Activated CD8-positive, alpha-beta T cell treated with anti-CD3 and anti-CD28 coated beads for 36 hours (primary cell): ENCODE measurements around the gene EGR2. TPM values are rescaled to one million over a fixed set of nuclear protein-coding genes. Genes with fewer than 3 reads are reported as not detected.

Experiments used
- ATAC-seq: fragments of 200-7000 bp; cut with Tn5 transposase; one replicate; pipeline ENCODE4 v1.10.0; 2021; ENCODE audit warnings: mild to moderate bottlenecking, moderate library complexity
- CTCF ChIA-PET: fragments of 350-600 bp; sonication (Branson Sonifier 250); formaldehyde crosslinking; loops from one replicate; lab custom pipeline; 2021; ENCODE audit warnings: antibody characterized with exemption; lab: Charles Lee
- POLR2A ChIA-PET: fragments of 350-600 bp; sonication (Branson Sonifier 250); formaldehyde crosslinking; loops from one replicate; lab custom pipeline; 2021; ENCODE audit warnings: antibody characterized with exemption; lab: Charles Lee
- DNase-seq: peaks from one replicate; pipeline ENCODE4 v3.0.0-alpha.2; 2020
- H3K27ac Mint-ChIP-seq: one replicate; pipeline ENCODE4 v1.8.0; 2021; ENCODE audit warnings: mild to moderate bottlenecking, mixed read lengths
- H3K27me3 Mint-ChIP-seq: one replicate; pipeline ENCODE4 v1.8.0; 2021; ENCODE audit warnings: mixed read lengths
- H3K36me3 Mint-ChIP-seq: one replicate; pipeline ENCODE4 v1.8.0; 2021; ENCODE audit warnings: low read depth, mixed read lengths
- H3K4me1 Mint-ChIP-seq: one replicate; pipeline ENCODE4 v1.8.0; 2021; ENCODE audit warnings: low read depth, mixed read lengths
- H3K4me3 Mint-ChIP-seq: one replicate; pipeline ENCODE4 v1.8.0; 2021; ENCODE audit warnings: mild to moderate bottlenecking, moderate library complexity, mixed read lengths
- H3K9me3 Mint-ChIP-seq: one replicate; pipeline ENCODE4 v1.8.0; 2021; ENCODE audit warnings: mixed read lengths
- intact Hi-C: fragments of 100-400 bp; cut with micrococcal nuclease; formaldehyde crosslinking; loops from one replicate; pipeline ENCODE4 v1.10.0; 2022
- total RNA-seq, 2 experiments: library from RNA; stranded (reverse); gene quantifications; one replicate each; pipeline ENCODE4 v1.2.3, GENCODE V29; 2021
- TF ChIP-seq, protein P1 (sequence below): fragments of 200-600 bp; IDR thresholded peaks from one replicate; pipeline ENCODE4 v1.8.0; 2022; ENCODE audit warnings: antibody characterized with exemption, mild to moderate bottlenecking

The EGR2 gene
- total RNA-seq, 2 experiments from 2014 or later, result 45.6 to 46.6 TPM

DNA sequence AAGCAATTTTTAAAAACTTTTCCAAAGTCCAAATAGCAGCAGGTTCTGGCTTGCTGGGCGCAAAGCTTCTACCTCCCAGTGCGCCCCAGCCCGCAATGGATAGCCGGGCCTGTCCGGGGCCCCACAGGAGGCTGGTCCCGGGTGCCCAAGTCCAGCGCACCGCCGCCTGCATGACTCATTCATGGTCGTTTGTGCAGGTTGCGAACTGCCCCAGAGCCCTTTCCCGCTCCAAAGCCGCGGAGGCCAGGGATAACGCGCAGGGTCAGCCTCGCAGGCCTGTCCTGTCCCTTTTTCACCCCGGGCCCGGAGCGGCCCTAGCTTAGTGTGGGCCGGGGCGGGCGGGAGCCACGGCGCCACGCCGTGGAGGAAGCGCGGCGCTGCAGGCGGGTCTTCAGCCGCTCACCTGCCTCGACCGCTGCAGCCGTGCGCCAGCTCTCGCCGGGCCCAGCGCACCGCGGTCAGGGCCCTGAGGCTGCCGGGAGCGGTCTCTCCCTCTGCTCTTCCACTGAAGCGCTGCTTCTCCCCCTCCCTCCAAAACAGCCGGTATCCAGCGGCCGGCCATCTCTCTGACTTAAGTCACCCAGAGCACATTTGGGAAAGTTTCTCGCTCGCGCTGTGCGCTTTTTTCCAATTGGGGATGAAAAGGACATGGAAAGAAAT is 1.7 kb upstream of the EGR2 start:
- TF ChIP-seq, protein P1, sequence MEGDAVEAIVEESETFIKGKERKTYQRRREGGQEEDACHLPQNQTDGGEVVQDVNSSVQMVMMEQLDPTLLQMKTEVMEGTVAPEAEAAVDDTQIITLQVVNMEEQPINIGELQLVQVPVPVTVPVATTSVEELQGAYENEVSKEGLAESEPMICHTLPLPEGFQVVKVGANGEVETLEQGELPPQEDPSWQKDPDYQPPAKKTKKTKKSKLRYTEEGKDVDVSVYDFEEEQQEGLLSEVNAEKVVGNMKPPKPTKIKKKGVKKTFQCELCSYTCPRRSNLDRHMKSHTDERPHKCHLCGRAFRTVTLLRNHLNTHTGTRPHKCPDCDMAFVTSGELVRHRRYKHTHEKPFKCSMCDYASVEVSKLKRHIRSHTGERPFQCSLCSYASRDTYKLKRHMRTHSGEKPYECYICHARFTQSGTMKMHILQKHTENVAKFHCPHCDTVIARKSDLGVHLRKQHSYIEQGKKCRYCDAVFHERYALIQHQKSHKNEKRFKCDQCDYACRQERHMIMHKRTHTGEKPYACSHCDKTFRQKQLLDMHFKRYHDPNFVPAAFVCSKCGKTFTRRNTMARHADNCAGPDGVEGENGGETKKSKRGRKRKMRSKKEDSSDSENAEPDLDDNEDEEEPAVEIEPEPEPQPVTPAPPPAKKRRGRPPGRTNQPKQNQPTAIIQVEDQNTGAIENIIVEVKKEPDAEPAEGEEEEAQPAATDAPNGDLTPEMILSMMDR, result peak; percentile 78
- ChIA-PET CTCF (interaction anchor here (0.6 to 6.6 kb wide), 44 partner anchors 9 to 340 kb away, joined by 3 to 128 read pairs (median 5); partner anchors contain the start of gene NRBF2), POLR2A (interaction anchor here (0.9 to 6.0 kb wide), 18 partner anchors 8 to 315 kb away, joined by 3 to 46 read pairs (median 4); partner anchors contain the start of gene NRBF2)
- peak overlapping the region; percentile 100 for H3K27ac Mint-ChIP-seq
- intact Hi-C loops, result loop anchor here (2.0 to 5.0 kb wide), 4 partner anchors 35 to 264 kb away; no protein-coding TSS in a partner anchor
- peaks cover 32% of the 10 kb centered on the region for H3K36me3 Mint-ChIP-seq
- DNase-seq, result peak; percentile 79
- H3K27me3 Mint-ChIP-seq, result peaks cover 23% of the 10 kb centered on the region
- ATAC-seq, result peak; percentile 35
- H3K4me1 Mint-ChIP-seq, result peaks cover 25% of the 10 kb centered on the region
- H3K9me3 Mint-ChIP-seq, result no peaks in the 10 kb centered on the region
- H3K4me3 Mint-ChIP-seq, result peak overlapping the region; percentile 97

DNA sequence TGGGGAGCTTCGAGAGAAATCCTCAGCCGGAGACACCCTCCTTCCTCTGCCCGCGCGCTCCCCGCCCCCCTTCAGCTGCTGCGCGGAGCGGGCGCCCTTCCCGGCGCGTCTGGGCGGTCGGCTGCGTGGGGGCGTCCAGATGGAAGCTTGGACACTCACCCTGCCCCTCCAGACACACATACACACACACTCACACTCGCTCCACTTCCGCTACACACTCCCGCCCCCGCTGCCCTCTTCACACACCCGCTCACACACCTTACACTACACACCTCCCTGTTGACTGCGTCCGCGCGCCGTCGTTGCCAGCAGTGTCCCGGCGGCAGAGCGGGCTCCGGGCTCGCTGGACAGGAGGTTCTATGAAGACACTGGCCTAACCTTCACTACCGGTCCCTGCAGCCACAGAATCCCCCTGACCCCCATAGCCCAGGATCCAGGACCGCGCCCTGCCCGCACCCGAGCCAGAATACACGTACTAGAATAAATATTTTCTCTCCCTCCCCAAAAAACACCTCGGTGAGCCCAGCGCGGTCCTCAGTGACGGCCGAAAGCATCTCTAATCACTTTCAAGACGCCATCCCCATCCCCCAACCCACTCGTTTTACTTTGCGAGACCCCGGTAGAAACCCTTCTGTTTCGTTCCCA is 1.1 kb upstream of the EGR2 start:
- intact Hi-C loops, result loop anchor here (2.0 to 5.0 kb wide), 4 partner anchors 36 to 265 kb away; no protein-coding TSS in a partner anchor
- Mint-ChIP-seq H3K27me3 (peaks cover 20% of the 10 kb centered on the region), H3K4me3 (peak overlapping the region; percentile 97), H3K27ac (peak overlapping the region; percentile 100), H3K36me3 (peaks cover 39% of the 10 kb centered on the region), H3K4me1 (peaks cover 32% of the 10 kb centered on the region), H3K9me3 (no peaks in the 10 kb centered on the region)
- TF ChIP-seq, protein P1, result no peak
- peak; percentile 75 for DNase-seq
- CTCF ChIA-PET, result interaction anchor here (0.7 to 6.6 kb wide), 42 partner anchors 10 to 380 kb away, joined by 3 to 128 read pairs (median 5); partner anchors contain the start of gene NRBF2
- POLR2A ChIA-PET, result interaction anchor here (0.9 to 6.0 kb wide), 23 partner anchors 9 to 316 kb away, joined by 3 to 46 read pairs (median 6); partner anchors contain the start of gene NRBF2
- peak; percentile 24 for ATAC-seq

DNA sequence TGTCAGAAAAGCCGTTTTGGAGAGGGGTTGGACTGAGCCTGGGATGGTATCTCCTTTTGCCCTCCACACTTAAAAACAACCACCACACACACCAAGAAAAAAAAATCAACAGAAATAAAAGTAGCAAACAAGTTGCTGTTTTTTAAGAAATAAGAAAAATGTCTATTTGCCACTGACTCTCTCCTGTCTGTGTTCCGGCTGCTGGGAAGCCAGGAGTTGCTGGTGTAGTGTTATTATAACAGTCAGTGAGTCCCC is 163 bp downstream of the EGR2 start:
- no peaks in the 10 kb centered on the region for H3K9me3 Mint-ChIP-seq
- CTCF ChIA-PET, result interaction anchor here (1.2 to 6.6 kb wide), 19 partner anchors 9 to 378 kb away, joined by 3 to 128 read pairs (median 7); partner anchors contain the start of gene NRBF2
- POLR2A ChIA-PET, result interaction anchor here (0.7 to 6.0 kb wide), 14 partner anchors 10 to 317 kb away, joined by 3 to 46 read pairs (median 12); partner anchors contain the start of gene NRBF2

DNA sequence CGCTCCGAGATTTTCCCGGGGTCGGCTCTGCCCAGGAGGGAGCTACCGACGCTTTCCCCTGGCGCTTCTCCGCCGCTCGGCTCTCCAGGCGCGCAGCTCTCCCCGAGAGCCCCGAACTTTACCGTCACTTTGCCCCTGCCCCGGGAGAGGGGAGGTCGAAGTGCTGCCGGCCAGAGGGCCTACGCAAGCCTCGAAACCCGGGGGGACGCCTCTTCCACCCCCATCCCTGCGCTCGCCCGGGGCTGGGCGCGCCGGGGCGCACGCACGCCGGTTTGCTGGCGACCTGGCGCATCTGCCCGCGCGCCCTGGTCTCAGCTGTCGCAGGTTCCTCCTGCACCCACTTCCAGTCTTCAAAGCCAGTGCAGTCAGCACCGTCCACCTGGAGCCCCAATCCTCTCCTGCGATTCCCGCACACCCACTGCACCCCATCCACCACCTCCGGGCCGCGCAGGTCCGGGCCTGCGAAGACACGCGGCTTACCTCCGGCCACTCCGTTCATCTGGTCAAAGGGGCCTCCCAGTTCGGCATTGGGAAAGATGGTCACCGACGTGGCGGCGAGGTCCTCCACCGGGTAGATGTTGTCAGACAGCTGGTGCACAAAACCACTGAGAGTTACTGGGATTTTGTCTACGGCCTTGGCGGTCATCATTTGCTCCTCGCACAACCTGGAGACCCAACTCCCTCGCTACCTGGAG is 638 bp downstream of the EGR2 start:
- ChIA-PET POLR2A (interaction anchor here (0.6 to 6.0 kb wide), 12 partner anchors 10 to 205 kb away, joined by 3 to 46 read pairs (median 7); no protein-coding TSS in a partner anchor), CTCF (interaction anchor here (1.2 to 6.6 kb wide), 13 partner anchors 12 to 378 kb away, joined by 3 to 128 read pairs (median 7); no protein-coding TSS in a partner anchor)
- peak overlapping the region; percentile 100 for H3K27ac Mint-ChIP-seq
- H3K36me3 Mint-ChIP-seq, result peaks cover 50% of the 10 kb centered on the region
- H3K9me3 Mint-ChIP-seq, result no peaks in the 10 kb centered on the region
- intact Hi-C loops, result loop anchor here (1.0 to 5.0 kb wide), 6 partner anchors 36 to 267 kb away; no protein-coding TSS in a partner anchor
- TF ChIP-seq, protein P1, result no peak
- H3K4me1 Mint-ChIP-seq, result peaks cover 46% of the 10 kb centered on the region
- H3K27me3 Mint-ChIP-seq, result peaks cover 15% of the 10 kb centered on the region
- peak; percentile 37 for DNase-seq
- peak overlapping the region; percentile 97 for H3K4me3 Mint-ChIP-seq
- ATAC-seq, result no peak

More for the DNA sequence above, 163 bp downstream of the EGR2 start:
- intact Hi-C loops, result loop anchor here (1.0 to 5.0 kb wide), 6 partner anchors 37 to 266 kb away; no protein-coding TSS in a partner anchor
- peak overlapping the region; percentile 100 for H3K27ac Mint-ChIP-seq
- peaks cover 45% of the 10 kb centered on the region for H3K36me3 Mint-ChIP-seq
- DNase-seq (no peak), ATAC-seq (no peak)
- peaks cover 41% of the 10 kb centered on the region for H3K4me1 Mint-ChIP-seq
- peak overlapping the region; percentile 97 for H3K4me3 Mint-ChIP-seq
- H3K27me3 Mint-ChIP-seq, result peaks cover 20% of the 10 kb centered on the region
- TF ChIP-seq, protein P1, result no peak
